ENCODE data around the gene ITSN1. TPM values are rescaled to one million over a fixed set of nuclear protein-coding genes. Genes with fewer than 3 reads are reported as not detected.
"Not testable (repeated sequence)": the region's sequence is repeated elsewhere in the genome, so short reads cannot be mapped to it uniquely, and the experiment has no call there.

Gene ITSN1
- total and polyA plus RNA-seq, 2 experiments from 2014 or later, result 77.9 to 95.7 TPM

DNA sequence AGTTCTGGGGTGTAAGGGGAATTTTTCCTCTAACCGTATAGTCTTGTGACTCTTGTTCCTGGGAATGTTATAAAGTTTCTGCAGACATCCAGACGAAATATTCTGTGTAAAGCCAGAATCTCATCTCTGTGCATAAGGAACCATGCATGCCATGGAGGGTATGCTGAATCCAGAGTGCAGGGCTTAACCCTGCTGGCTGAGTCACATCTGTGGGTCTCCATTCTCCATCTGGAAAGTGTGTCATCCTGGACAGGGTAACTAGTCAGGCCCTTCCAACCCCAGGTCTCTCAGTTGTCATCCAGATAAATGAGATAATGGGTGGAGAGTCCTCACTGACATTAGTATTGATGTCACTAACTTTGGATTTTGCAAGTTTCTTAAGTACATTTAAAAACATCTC is 224.5 kb downstream of the ITSN1 start:
- Mint-ChIP-seq H3K27me3 (ENCODE audit: insufficient read depth, low read depth, poor library complexity) (peaks cover 7% of the 10 kb centered on the region), H3K9me3 (no peaks in the 10 kb centered on the region; the same call in 2 of the 3 replicates), H3K27ac (no peak overlapping the region), H3K36me3 (ENCODE audit: low read depth) (no peaks in the 10 kb centered on the region), H3K4me3 (no peak overlapping the region), H3K4me1 (no peaks in the 10 kb centered on the region)
- no peaks in the 10 kb centered on the region for H3K36me3 ChIP-seq (ENCODE audit: insufficient read depth)
- H3K9me2 ChIP-seq (ENCODE audit: insufficient read depth), result peaks cover 3% of the 10 kb centered on the region; the same call in 1 of the 2 replicates
- H3K4me1 ChIP-seq (ENCODE audit: insufficient read depth), result no peaks in the 10 kb centered on the region
- no peaks in the 10 kb centered on the region for H3K79me2 ChIP-seq (replicated peaks; ENCODE audit: insufficient read depth)
- DNase-seq (ENCODE audit: low spot score) (no peak), ATAC-seq (no peak)
- no peaks in the 10 kb centered on the region for H3F3A ChIP-seq (replicated peaks; ENCODE audit: low read depth)
- H2AFZ ChIP-seq, result no peak overlapping the region
- TF ChIP-seq NANOG (IDR thresholded peaks at IDR 0.05; ENCODE audit: borderline replicate concordance), result no peak
- no peaks in the 10 kb centered on the region for H4K20me1 ChIP-seq (replicated peaks; ENCODE audit: insufficient read depth)
- H3K27ac ChIP-seq (ENCODE audit: low read depth), result no peak overlapping the region
- no peak overlapping the region for H3K4me3 ChIP-seq
- H3K4me2 ChIP-seq, result no peak overlapping the region
- H3K27me3 ChIP-seq (ENCODE audit: insufficient read depth), result no peaks in the 10 kb centered on the region

DNA sequence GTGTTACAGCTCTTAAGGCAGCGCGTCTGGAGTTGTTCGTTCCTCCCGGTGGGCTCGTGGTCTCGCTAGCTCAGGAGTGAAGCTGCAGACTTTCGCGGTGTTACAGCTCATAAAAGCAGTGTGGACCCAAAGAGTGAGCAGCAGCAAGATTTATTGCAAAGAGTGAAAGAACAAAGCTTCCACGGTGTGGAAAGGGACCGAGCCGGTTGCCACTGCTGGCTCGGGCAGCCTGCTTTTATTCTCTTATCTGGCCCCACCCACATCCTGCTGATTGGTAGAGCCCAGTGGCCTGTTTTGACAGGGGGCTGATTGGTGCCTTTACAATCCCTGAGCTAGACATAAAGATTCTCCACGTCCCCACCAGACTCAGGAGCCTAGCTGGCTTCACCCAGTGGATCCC is 225.6 kb downstream of the ITSN1 start:
- not testable (repeated sequence) for H3K4me3 Mint-ChIP-seq; H2AFZ ChIP-seq; H3F3A ChIP-seq (replicated peaks; ENCODE audit: low read depth); H3K79me2 ChIP-seq (replicated peaks; ENCODE audit: insufficient read depth); H3K27ac ChIP-seq (ENCODE audit: low read depth); H3K27me3 ChIP-seq (ENCODE audit: insufficient read depth); DNase-seq (ENCODE audit: low spot score); H3K27ac Mint-ChIP-seq; H3K4me1 ChIP-seq (ENCODE audit: insufficient read depth); H3K36me3 ChIP-seq (ENCODE audit: insufficient read depth); H3K4me3 ChIP-seq; H4K20me1 ChIP-seq (replicated peaks; ENCODE audit: insufficient read depth); H3K4me1 Mint-ChIP-seq; H3K9me3 Mint-ChIP-seq; ATAC-seq; H3K27me3 Mint-ChIP-seq (ENCODE audit: insufficient read depth, low read depth, poor library complexity); H3K9me2 ChIP-seq (ENCODE audit: insufficient read depth); H3K4me2 ChIP-seq; H3K36me3 Mint-ChIP-seq (ENCODE audit: low read depth)

DNA sequence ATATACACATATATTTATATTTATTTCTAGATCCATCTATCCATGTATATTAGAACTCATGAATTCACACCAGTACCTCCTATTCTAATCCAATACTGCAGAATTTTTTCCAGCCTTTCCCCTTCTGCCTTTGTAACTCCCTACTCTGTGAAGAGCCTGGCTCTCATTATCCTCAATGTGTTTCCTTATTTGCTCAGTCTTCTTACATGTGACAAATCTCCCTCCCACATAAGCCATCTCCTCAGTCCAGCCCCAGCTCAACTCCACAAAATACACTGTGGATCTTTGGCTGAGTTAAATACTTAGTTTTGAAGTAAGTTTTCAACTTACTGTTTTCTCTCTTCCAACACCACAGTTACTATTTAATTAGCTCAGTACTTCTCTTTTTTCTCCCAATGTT is 227.6 kb downstream of the ITSN1 start:
- ATAC-seq (no peak), DNase-seq (ENCODE audit: low spot score) (no peak)
- TF ChIP-seq EZH2 (IDR thresholded peaks at IDR 0.05; ENCODE audit: low read depth, unreplicated experiment) (no peak), NANOG (IDR thresholded peaks at IDR 0.05; ENCODE audit: borderline replicate concordance) (no peak), POLR2AphosphoS5 (IDR thresholded peaks at IDR 0.05; ENCODE audit: low read depth) (no peak), ZNF331 (CRISPR knock-in tag; IDR thresholded peaks at IDR 0.05; ENCODE audit: low read depth) (no peak), CREB1 (CRISPR knock-in tag; IDR thresholded peaks at IDR 0.05; ENCODE audit: low read depth) (no peak)
- TF ChIP-seq, protein P1, sequence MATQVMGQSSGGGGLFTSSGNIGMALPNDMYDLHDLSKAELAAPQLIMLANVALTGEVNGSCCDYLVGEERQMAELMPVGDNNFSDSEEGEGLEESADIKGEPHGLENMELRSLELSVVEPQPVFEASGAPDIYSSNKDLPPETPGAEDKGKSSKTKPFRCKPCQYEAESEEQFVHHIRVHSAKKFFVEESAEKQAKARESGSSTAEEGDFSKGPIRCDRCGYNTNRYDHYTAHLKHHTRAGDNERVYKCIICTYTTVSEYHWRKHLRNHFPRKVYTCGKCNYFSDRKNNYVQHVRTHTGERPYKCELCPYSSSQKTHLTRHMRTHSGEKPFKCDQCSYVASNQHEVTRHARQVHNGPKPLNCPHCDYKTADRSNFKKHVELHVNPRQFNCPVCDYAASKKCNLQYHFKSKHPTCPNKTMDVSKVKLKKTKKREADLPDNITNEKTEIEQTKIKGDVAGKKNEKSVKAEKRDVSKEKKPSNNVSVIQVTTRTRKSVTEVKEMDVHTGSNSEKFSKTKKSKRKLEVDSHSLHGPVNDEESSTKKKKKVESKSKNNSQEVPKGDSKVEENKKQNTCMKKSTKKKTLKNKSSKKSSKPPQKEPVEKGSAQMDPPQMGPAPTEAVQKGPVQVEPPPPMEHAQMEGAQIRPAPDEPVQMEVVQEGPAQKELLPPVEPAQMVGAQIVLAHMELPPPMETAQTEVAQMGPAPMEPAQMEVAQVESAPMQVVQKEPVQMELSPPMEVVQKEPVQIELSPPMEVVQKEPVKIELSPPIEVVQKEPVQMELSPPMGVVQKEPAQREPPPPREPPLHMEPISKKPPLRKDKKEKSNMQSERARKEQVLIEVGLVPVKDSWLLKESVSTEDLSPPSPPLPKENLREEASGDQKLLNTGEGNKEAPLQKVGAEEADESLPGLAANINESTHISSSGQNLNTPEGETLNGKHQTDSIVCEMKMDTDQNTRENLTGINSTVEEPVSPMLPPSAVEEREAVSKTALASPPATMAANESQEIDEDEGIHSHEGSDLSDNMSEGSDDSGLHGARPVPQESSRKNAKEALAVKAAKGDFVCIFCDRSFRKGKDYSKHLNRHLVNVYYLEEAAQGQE (IDR thresholded peaks at IDR 0.05; ENCODE audit: unreplicated experiment), result no peak
- TF ChIP-seq, protein P2, sequence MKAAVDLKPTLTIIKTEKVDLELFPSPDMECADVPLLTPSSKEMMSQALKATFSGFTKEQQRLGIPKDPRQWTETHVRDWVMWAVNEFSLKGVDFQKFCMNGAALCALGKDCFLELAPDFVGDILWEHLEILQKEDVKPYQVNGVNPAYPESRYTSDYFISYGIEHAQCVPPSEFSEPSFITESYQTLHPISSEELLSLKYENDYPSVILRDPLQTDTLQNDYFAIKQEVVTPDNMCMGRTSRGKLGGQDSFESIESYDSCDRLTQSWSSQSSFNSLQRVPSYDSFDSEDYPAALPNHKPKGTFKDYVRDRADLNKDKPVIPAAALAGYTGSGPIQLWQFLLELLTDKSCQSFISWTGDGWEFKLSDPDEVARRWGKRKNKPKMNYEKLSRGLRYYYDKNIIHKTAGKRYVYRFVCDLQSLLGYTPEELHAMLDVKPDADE (IDR thresholded peaks at IDR 0.05), result no peak
- no peak overlapping the region for H2AFZ ChIP-seq
- H3K36me3 Mint-ChIP-seq (ENCODE audit: low read depth), result no peaks in the 10 kb centered on the region
- no peaks in the 10 kb centered on the region for H3K4me1 ChIP-seq (ENCODE audit: insufficient read depth)
- no peak overlapping the region for H3K27ac ChIP-seq (ENCODE audit: low read depth)
- no peaks in the 10 kb centered on the region; the same call in 2 of the 3 replicates for H3K9me3 Mint-ChIP-seq
- no peak overlapping the region for H3K27ac Mint-ChIP-seq
- H3K27me3 ChIP-seq (ENCODE audit: insufficient read depth), result no peaks in the 10 kb centered on the region
- no peaks in the 10 kb centered on the region for H3K36me3 ChIP-seq (ENCODE audit: insufficient read depth)
- no peaks in the 10 kb centered on the region for H4K20me1 ChIP-seq (replicated peaks; ENCODE audit: insufficient read depth)
- no peak overlapping the region for H3K4me3 Mint-ChIP-seq
- peaks cover 3% of the 10 kb centered on the region; the same call in 1 of the 2 replicates for H3K9me2 ChIP-seq (ENCODE audit: insufficient read depth)
- peaks cover 4% of the 10 kb centered on the region for H3K27me3 Mint-ChIP-seq (ENCODE audit: insufficient read depth, low read depth, poor library complexity)
- H3K4me3 ChIP-seq, result no peak overlapping the region
- H3F3A ChIP-seq (replicated peaks; ENCODE audit: low read depth), result no peaks in the 10 kb centered on the region
- no peaks in the 10 kb centered on the region for H3K4me1 Mint-ChIP-seq
- H3K79me2 ChIP-seq (replicated peaks; ENCODE audit: insufficient read depth), result no peaks in the 10 kb centered on the region
- no peak overlapping the region for H3K4me2 ChIP-seq
